Panc1 (cell line): ENCODE results near the gene NAV1. TPM values are rescaled to one million over a fixed set of nuclear protein-coding genes. Genes with fewer than 3 reads are reported as not detected.

Experiments
- ATAC-seq: fragments of 200-7000 bp; cut with Tn5 transposase; 2 replicates; pipeline ENCODE4 v1.9.1; 2020; ENCODE audit warnings: mild to moderate bottlenecking, moderate library complexity
- BruUV-seq: library from RNA; stranded (reverse); fragments of 400-500 nt; replicated peaks from 2 replicates; lab custom pipeline; 2021; lab: Mats Ljungman, UMichigan
- CTCF ChIA-PET: fragments of 300-600 bp; sonication (Branson Sonifier 250); formaldehyde crosslinking; loops from one replicate; lab custom pipeline; 2022; ENCODE audit warnings: antibody characterized with exemption; lab: Charles Lee
- POLR2A ChIA-PET: fragments of 300-600 bp; sonication (Branson Sonifier 250); formaldehyde crosslinking; loops from one replicate; lab custom pipeline; 2022; ENCODE audit warnings: antibody characterized with exemption; lab: Charles Lee
- DNase-seq: peaks from one replicate; pipeline ENCODE4 v3.0.0-alpha.2; 2010; ENCODE audit warnings: low read depth, low spot score
- H3K27ac ChIP-seq: 2 replicates; pipeline ENCODE4 v1.5.1; 2011; ENCODE audit warnings: mild to moderate bottlenecking, low read length, inconsistent platforms
- H3K27me3 ChIP-seq: fragments of 200-500 bp; sonication (Bioruptor generic); 2 replicates; pipeline ENCODE4 v1.6.0; 2014; ENCODE audit warnings: low read length, inconsistent platforms; ENCODE audit not compliant: control insufficient read depth, insufficient read depth
- H3K36me3 ChIP-seq: fragments of 200-500 bp; sonication (Bioruptor generic); 2 replicates; pipeline ENCODE4 v1.5.1; 2014; ENCODE audit warnings: inconsistent platforms, mild to moderate bottlenecking, low read length, moderate library complexity; ENCODE audit not compliant: control insufficient read depth, insufficient read depth
- H3K4me1 ChIP-seq: 2 replicates; pipeline ENCODE4 v1.5.1; 2011; ENCODE audit warnings: inconsistent platforms, mild to moderate bottlenecking, low read length, moderate library complexity; ENCODE audit not compliant: control insufficient read depth, insufficient read depth
- H3K4me3 ChIP-seq, 2 experiments: 2 replicates each; pipeline ENCODE4 v1.5.1; 2011 to 2012; ENCODE audit warnings: low read depth in 2 of 2, low read length in 2 of 2, mild to moderate bottlenecking in 2 of 2, inconsistent platforms in 1 of 2, moderate library complexity in 1 of 2
- H3K9me3 ChIP-seq: fragments of 200-500 bp; sonication (Bioruptor generic); 2 replicates; pipeline ENCODE4 v1.5.1; 2014; ENCODE audit warnings: low read depth, mild to moderate bottlenecking, inconsistent platforms, low read length, moderate library complexity; ENCODE audit not compliant: control insufficient read depth, insufficient read depth
- POLR2AphosphoS5 ChIP-seq: IDR thresholded peaks from 2 replicates; pipeline ENCODE4 v1.6.1; 2012; ENCODE audit warnings: mild to moderate bottlenecking, low read depth, low read length, moderate library complexity
- SIN3A ChIP-seq: IDR thresholded peaks from 2 replicates; pipeline ENCODE4 v1.6.1; 2012; ENCODE audit warnings: low read depth, mild to moderate bottlenecking, low read length, moderate library complexity, borderline replicate concordance; ENCODE audit not compliant: insufficient read depth
- TCF7L2 ChIP-seq: IDR thresholded peaks from 2 replicates; pipeline ENCODE4 v1.6.1; 2011; ENCODE audit warnings: mild to moderate bottlenecking, low read depth, low read length, inconsistent platforms
- in situ Hi-C: cut with HindIII; loops from 2 replicates; pipeline ENCODE4 v1.10.0; 2016; ENCODE audit warnings: low sequenced_read_pairs, low pct_unique_long_range_greater_than_20kb
- intact Hi-C: fragments of 100-400 bp; cut with micrococcal nuclease; formaldehyde crosslinking; loops from one replicate; pipeline ENCODE4 v1.10.0; 2022; ENCODE audit not compliant: unreplicated experiment
- total RNA-seq: library from RNA; stranded (reverse); gene quantifications from one replicate; pipeline ENCODE4 v1.2.1, GENCODE V29; 2021; ENCODE audit not compliant: unreplicated experiment
- TF ChIP-seq, protein P1 (sequence below): fragments of 450-650 bp; IDR thresholded peaks from 2 replicates; pipeline ENCODE4 v1.5.1; 2017; ENCODE audit warnings: mild to moderate bottlenecking
- TF ChIP-seq, protein P2 (sequence below), 2 experiments: IDR thresholded peaks; 2 replicates each; pipeline ENCODE4 v1.6.1; 2011 to 2012; ENCODE audit warnings: low read depth in 2 of 2, control low read depth in 1 of 2, low read length in 1 of 2, mild to moderate bottlenecking in 1 of 2, moderate library complexity in 1 of 2; ENCODE audit not compliant: insufficient read depth in 1 of 2

The NAV1 gene
- total RNA-seq, 1 experiment from 2014 or later, result 29.0 TPM

DNA sequence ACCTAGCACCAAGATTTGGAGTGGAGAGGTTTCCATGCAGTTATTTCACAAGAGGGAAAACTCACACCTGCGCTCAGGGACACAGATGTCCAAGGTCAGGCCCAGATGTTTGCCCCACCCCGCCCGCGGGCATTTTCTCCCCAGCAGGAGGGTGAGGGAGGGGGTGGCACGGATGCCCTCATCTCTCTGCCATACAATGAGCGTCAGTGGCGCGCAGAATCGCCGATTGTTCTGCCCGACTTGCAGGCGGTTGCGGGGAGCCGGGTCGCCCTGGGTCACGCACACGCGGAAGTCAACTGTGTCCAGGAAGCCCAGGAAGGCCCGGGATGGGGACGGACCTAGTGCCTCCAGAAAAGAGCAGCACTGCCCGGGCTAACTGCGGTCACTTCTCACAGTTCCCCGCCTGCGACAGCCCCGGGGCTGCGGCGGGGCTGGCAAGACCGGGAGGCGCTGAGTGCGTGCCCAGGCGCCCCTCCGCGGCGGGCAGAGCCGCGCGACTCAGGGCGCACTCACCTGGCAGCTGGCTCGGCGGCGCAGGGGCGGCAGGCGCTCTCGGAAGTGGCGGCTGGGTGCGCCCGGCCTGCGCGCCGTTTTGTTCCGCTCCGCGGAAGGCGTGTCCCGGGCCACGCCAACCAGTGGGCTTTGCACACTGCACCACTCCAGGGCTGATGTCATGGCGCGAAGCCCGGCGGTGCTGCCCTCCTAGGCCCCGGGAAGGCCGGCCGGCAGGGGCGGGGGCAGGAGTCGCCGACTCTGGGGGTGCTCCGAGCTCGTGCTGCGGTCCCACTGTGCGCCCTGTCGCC is 32.2 kb upstream of the NAV1 start, which contains the start of gene CSRP1:
Gene CSRP1 (minus strand): TSS at position 567 of the 803 bp plus-strand sequence. CDS start 10,820 bp downstream, outside the sequence.
- Histone ChIP-seq H3K9me3 (no peaks in the 10 kb centered on the region), H3K4me3 (peak within 1 kb of the TSS; percentile 67 to 76), H3K36me3 (no peaks in the 10 kb centered on the region), H3K4me1 (peaks cover 42% of the 10 kb centered on the region), H3K27me3 (no peaks in the 10 kb centered on the region), H3K27ac (peak within 1 kb of the TSS; percentile 89)
- intact Hi-C loops, result no loop called here
- ChIA-PET POLR2A (no interaction called here), CTCF (interaction anchor here (0.7 kb wide), 1 partner anchor 14 kb away, joined by 7 read pairs; no protein-coding TSS in a partner anchor)
- TF ChIP-seq, protein P1, sequence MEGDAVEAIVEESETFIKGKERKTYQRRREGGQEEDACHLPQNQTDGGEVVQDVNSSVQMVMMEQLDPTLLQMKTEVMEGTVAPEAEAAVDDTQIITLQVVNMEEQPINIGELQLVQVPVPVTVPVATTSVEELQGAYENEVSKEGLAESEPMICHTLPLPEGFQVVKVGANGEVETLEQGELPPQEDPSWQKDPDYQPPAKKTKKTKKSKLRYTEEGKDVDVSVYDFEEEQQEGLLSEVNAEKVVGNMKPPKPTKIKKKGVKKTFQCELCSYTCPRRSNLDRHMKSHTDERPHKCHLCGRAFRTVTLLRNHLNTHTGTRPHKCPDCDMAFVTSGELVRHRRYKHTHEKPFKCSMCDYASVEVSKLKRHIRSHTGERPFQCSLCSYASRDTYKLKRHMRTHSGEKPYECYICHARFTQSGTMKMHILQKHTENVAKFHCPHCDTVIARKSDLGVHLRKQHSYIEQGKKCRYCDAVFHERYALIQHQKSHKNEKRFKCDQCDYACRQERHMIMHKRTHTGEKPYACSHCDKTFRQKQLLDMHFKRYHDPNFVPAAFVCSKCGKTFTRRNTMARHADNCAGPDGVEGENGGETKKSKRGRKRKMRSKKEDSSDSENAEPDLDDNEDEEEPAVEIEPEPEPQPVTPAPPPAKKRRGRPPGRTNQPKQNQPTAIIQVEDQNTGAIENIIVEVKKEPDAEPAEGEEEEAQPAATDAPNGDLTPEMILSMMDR, result no peak
- peak; percentile 88; the same call in 1 of the 2 replicates for TF ChIP-seq SIN3A
- TF ChIP-seq POLR2AphosphoS5, result peak; percentile 63
- TF ChIP-seq, protein P2, sequence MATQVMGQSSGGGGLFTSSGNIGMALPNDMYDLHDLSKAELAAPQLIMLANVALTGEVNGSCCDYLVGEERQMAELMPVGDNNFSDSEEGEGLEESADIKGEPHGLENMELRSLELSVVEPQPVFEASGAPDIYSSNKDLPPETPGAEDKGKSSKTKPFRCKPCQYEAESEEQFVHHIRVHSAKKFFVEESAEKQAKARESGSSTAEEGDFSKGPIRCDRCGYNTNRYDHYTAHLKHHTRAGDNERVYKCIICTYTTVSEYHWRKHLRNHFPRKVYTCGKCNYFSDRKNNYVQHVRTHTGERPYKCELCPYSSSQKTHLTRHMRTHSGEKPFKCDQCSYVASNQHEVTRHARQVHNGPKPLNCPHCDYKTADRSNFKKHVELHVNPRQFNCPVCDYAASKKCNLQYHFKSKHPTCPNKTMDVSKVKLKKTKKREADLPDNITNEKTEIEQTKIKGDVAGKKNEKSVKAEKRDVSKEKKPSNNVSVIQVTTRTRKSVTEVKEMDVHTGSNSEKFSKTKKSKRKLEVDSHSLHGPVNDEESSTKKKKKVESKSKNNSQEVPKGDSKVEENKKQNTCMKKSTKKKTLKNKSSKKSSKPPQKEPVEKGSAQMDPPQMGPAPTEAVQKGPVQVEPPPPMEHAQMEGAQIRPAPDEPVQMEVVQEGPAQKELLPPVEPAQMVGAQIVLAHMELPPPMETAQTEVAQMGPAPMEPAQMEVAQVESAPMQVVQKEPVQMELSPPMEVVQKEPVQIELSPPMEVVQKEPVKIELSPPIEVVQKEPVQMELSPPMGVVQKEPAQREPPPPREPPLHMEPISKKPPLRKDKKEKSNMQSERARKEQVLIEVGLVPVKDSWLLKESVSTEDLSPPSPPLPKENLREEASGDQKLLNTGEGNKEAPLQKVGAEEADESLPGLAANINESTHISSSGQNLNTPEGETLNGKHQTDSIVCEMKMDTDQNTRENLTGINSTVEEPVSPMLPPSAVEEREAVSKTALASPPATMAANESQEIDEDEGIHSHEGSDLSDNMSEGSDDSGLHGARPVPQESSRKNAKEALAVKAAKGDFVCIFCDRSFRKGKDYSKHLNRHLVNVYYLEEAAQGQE (IDR thresholded peaks at IDR 0.05; ENCODE audit: insufficient read depth in 1 of 2, low read depth in 2 of 2, low read length in 1 of 2), result no peak
- no TSS peak for BruUV-seq
- DNase-seq, result no peak
- ATAC-seq, result peak; percentile 91
- in situ Hi-C loops, result no loop called here

DNA sequence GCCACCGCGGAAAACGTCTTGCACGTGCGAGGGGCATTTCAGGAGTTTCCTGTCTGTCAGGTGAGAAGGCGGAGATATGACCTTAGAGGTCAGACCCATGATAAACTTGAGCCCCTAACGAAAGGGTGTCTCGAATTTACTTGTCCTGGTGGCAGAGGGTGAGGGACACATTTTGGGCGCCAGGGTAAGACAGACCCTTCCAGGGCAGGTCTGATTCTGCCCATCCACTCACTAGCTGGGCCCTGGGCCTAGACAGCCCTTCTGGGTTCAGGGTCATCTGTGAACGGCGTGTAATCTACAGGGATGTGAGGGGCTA is 31.6 kb upstream of the NAV1 start:
- H3K27ac ChIP-seq, result peak overlapping the region; percentile 89
- CTCF ChIA-PET, result interaction anchor here (0.7 kb wide), 1 partner anchor 14 kb away, joined by 7 read pairs; no protein-coding TSS in a partner anchor
- no peaks in the 10 kb centered on the region for H3K27me3 ChIP-seq
- ATAC-seq (peak; percentile 4; the same call in 1 of the 2 replicates), DNase-seq (no peak)
- H3K36me3 ChIP-seq, result no peaks in the 10 kb centered on the region
- POLR2A ChIA-PET, result no interaction called here
- TF ChIP-seq TCF7L2 (no peak), SIN3A (no peak), POLR2AphosphoS5 (no peak)
- TF ChIP-seq, protein P1, result no peak
- TF ChIP-seq, protein P2 (IDR thresholded peaks at IDR 0.05; ENCODE audit: insufficient read depth in 1 of 2, low read depth in 2 of 2, low read length in 1 of 2), result no peak
- H3K4me3 ChIP-seq, result peak overlapping the region; percentile 67 to 76
- in situ Hi-C loops, result no loop called here
- no TSS peak for BruUV-seq
- intact Hi-C loops, result no loop called here
- no peaks in the 10 kb centered on the region for H3K9me3 ChIP-seq
- H3K4me1 ChIP-seq, result peaks cover 44% of the 10 kb centered on the region
